Measurements from ENCODE around the gene DCDC2B. TPM values are rescaled to one million over a fixed set of nuclear protein-coding genes. Genes with fewer than 3 reads are reported as not detected.

Gene DCDC2B
- polyA plus RNA-seq, 1 experiment: not detected

DNA sequence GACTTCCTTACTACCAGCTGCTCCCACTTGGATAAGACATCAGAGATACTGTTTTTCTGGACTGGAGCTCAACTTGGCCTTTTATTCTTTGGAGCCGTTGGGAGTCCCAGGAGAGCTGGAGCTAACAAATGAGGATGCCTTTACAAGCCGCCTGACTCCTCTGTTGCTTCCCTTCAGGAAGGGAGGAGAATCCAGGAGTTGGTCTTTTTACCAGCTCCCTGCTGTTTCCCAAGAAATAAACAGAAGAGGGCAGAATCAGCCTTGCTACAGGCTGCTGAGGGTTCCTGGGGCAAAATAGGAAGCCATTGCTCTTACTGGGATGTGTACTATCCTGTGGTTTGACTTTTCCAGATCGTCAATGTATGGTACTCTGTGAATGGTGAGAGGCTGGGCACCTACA, 14.8 kb downstream of the DCDC2B start:
- ChIA-PET CTCF (no interaction called here), POLR2A (no interaction called here)
- H3K27me3 ChIP-seq (ENCODE audit: control insufficient read depth, insufficient read depth, low read length): no peaks in the 10 kb centered on the region
- H3K4me3 ChIP-seq (ENCODE audit: low read depth, low read length): no peak overlapping the region
- TF ChIP-seq, protein P1, sequence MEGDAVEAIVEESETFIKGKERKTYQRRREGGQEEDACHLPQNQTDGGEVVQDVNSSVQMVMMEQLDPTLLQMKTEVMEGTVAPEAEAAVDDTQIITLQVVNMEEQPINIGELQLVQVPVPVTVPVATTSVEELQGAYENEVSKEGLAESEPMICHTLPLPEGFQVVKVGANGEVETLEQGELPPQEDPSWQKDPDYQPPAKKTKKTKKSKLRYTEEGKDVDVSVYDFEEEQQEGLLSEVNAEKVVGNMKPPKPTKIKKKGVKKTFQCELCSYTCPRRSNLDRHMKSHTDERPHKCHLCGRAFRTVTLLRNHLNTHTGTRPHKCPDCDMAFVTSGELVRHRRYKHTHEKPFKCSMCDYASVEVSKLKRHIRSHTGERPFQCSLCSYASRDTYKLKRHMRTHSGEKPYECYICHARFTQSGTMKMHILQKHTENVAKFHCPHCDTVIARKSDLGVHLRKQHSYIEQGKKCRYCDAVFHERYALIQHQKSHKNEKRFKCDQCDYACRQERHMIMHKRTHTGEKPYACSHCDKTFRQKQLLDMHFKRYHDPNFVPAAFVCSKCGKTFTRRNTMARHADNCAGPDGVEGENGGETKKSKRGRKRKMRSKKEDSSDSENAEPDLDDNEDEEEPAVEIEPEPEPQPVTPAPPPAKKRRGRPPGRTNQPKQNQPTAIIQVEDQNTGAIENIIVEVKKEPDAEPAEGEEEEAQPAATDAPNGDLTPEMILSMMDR (IDR thresholded peaks at IDR 0.05; ENCODE audit: insufficient read depth, low read depth, low read length): no peak
- peaks cover 21% of the 10 kb centered on the region for H3K36me3 ChIP-seq (ENCODE audit: control insufficient read depth, insufficient read depth, low read length)
- no peak for DNase-seq (ENCODE audit: low read depth)

DNA sequence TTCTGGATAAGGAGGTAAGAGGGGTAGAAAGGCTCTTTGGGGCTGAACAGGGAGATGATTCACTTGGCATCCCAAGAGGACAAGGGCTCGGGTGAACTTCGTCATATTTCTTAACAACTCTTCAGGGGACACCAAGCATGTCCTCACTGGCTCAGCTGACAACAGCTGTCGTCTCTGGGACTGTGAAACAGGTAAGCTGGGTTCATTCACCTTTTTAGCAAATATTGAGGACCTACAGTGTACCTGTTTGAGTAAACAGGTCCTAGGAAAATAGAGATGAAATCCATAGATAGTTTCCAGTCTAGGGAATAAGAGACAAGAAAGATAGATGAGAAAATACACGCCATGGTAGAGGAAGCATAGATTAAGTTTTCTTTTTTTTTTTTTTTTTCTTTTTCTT, 15.4 kb downstream of the DCDC2B start:
- POLR2A ChIA-PET: no interaction called here

DNA sequence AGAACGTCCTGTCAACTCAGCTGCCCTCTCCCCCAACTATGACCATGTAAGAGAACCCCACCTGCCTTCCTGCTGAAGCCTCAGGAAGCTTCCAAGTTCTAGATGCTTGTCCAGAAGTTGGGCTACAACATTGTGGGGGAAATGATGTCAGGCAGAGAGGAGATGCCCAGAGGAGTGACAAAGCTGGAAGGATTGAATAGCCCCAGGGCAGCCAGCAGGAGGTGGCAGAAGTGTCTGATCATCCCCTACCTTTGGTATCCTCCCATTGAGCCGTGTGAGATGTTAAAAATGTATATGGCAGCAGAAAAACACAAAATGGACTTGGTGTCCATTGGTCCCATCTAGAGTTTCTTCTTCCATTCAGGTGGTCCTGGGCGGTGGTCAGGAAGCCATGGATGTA, 19.9 kb downstream of the DCDC2B start:
- peaks cover 30% of the 10 kb centered on the region for H3K36me3 ChIP-seq (ENCODE audit: control insufficient read depth, insufficient read depth, low read length)
- CTCF ChIA-PET: interaction anchor here (1.4 to 2.9 kb wide), 2 partner anchors 13 kb away, joined by 3 to 11 read pairs; no protein-coding TSS in a partner anchor
- DNase-seq (ENCODE audit: low read depth): no peak
- no peak overlapping the region for H3K4me3 ChIP-seq (ENCODE audit: low read depth, low read length)
- H3K27me3 ChIP-seq (ENCODE audit: control insufficient read depth, insufficient read depth, low read length): no peaks in the 10 kb centered on the region
- TF ChIP-seq, protein P1 (IDR thresholded peaks at IDR 0.05; ENCODE audit: insufficient read depth, low read depth, low read length): no peak
- POLR2A ChIA-PET: no interaction called here

More for the DNA sequence above, 15.4 kb downstream of the DCDC2B start:
- DNase-seq (ENCODE audit: low read depth): no peak
- Histone ChIP-seq H3K4me3 (ENCODE audit: low read depth, low read length) (no peak overlapping the region), H3K27me3 (ENCODE audit: control insufficient read depth, insufficient read depth, low read length) (no peaks in the 10 kb centered on the region), H3K36me3 (ENCODE audit: control insufficient read depth, insufficient read depth, low read length) (peaks cover 25% of the 10 kb centered on the region)
- CTCF ChIA-PET: no interaction called here
- TF ChIP-seq, protein P1 (IDR thresholded peaks at IDR 0.05; ENCODE audit: insufficient read depth, low read depth, low read length): no peak

DNA sequence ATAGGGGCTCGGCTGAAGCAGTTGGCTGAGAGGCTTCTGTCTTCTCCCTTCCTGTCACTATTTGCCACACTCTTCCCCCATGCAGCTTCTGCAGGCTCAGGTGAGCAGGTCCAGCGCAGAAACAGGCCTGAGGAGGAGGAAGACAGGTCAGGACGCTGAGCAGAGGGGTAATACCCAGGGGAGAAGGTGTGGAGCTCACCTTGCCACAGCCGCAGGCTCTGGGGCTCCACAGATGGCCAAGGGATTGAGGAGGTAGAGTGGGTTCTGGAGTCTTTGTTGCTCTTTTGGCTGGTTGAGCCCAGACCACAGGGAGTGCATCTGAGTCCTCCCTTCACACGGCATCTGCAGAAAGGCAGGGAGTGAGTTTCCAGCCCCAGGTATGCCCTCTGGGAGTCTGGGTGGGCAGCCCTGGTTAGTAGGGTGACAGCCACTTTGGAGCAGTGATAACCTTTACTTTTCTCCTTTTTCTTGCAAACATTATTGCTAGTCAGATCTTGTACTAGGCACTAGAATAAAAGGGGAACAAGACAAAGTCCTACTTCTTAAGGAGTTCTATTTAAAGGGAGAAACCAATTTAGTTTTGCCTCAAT, 23.0 kb downstream of the DCDC2B start:
- CTCF ChIA-PET: interaction anchor here (0.9 kb wide), 1 partner anchor 16 kb away, joined by 3 read pairs; no protein-coding TSS in a partner anchor

DNA sequence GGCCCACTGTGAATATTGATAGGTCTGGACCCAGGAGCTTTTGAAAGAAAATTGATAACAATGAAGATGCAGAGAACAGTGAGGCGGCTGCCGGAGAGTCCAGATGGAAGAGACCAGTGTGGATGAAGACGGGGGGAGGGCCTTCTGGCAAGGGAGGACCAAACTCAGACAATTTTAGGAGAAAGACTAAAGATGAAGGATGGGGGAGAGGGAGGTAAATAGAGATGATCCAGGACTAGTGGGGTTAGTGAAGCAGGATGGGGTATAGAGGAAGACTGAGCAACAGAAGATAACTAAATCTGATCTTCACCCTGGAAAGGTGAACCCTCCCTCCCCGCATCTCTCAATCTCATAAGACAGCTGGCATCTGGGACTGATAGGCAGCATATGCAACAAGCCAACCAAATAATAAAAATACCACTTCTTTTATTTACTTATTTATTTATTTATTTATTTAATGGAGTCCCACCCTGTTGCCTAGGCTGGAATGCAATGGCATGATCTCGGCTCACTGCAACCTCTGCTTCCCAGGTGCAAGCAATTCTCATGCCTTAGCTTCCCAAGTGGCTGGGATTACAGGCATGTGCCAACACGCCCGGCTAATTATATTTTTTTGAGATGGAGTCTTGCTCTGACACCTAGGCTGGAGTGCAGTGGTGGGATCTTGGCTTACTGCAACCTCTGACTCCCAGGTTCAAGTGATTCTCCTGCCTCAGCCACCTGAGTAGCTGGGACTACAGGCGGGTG, 23.8 kb downstream of the DCDC2B start:
- H3K36me3 ChIP-seq (ENCODE audit: control insufficient read depth, insufficient read depth, low read length): peaks cover 21% of the 10 kb centered on the region
- TF ChIP-seq, protein P1 (IDR thresholded peaks at IDR 0.05; ENCODE audit: insufficient read depth, low read depth, low read length): no peak
- no peaks in the 10 kb centered on the region for H3K27me3 ChIP-seq (ENCODE audit: control insufficient read depth, insufficient read depth, low read length)
- CTCF ChIA-PET: interaction anchor here (0.9 kb wide), 1 partner anchor 16 kb away, joined by 3 read pairs; no protein-coding TSS in a partner anchor
- POLR2A ChIA-PET: no interaction called here
- no peak for DNase-seq (ENCODE audit: low read depth)
- no peak overlapping the region for H3K4me3 ChIP-seq (ENCODE audit: low read depth, low read length)

More for the DNA sequence above, 23.0 kb downstream of the DCDC2B start:
- no peak overlapping the region for H3K4me3 ChIP-seq (ENCODE audit: low read depth, low read length)
- POLR2A ChIA-PET: no interaction called here
- H3K36me3 ChIP-seq (ENCODE audit: control insufficient read depth, insufficient read depth, low read length): peaks cover 23% of the 10 kb centered on the region
- DNase-seq (ENCODE audit: low read depth): no peak
- TF ChIP-seq, protein P1 (IDR thresholded peaks at IDR 0.05; ENCODE audit: insufficient read depth, low read depth, low read length): no peak
- H3K27me3 ChIP-seq (ENCODE audit: control insufficient read depth, insufficient read depth, low read length): no peaks in the 10 kb centered on the region
